Suprapubic skin (tissue), 4 donors: ENCODE data around the gene CRIP2. TPM values are rescaled to one million over a fixed set of nuclear protein-coding genes. Genes with fewer than 3 reads are reported as not detected.
A peak's percentile ranks its signal among the peaks of the same experiment; 100 is the strongest.

ENCODE experiments used
- DNase-seq, 2 donors: peaks; one replicate each; pipeline ENCODE4 v3.0.0-alpha.2; 2019; ENCODE audit warnings: low spot score in 2 of 2
- H3K27ac ChIP-seq: fragments of 200-600 bp; sonication (generic); one replicate; pipeline ENCODE4 v1.5.1; 2019
- H3K27me3 ChIP-seq: fragments of 200-600 bp; sonication (generic); one replicate; pipeline ENCODE4 v1.5.1; 2019
- H3K36me3 ChIP-seq: fragments of 200-600 bp; sonication (generic); one replicate; pipeline ENCODE4 v1.5.1; 2019
- H3K4me1 ChIP-seq: fragments of 200-600 bp; sonication (generic); one replicate; pipeline ENCODE4 v1.5.1; 2019
- H3K4me3 ChIP-seq: fragments of 200-600 bp; sonication (generic); one replicate; pipeline ENCODE4 v1.5.1; 2019; ENCODE audit warnings: mild to moderate bottlenecking
- H3K9me3 ChIP-seq: fragments of 200-600 bp; sonication (generic); one replicate; pipeline ENCODE4 v1.5.1; 2019
- EP300 ChIP-seq: sonication (generic); formaldehyde crosslinking; IDR thresholded peaks from one replicate; pipeline ENCODE4 v1.6.1; 2017; ENCODE audit warnings: antibody characterized with exemption
- POLR2A ChIP-seq, 2 donors: fragments of 450-650 bp; IDR thresholded peaks; one replicate each; pipeline ENCODE4 v1.6.1; 2017; ENCODE audit warnings: antibody characterized with exemption in 2 of 2, mild to moderate bottlenecking in 2 of 2, moderate library complexity in 2 of 2
- POLR2AphosphoS5 ChIP-seq, 3 donors: sonication (generic); formaldehyde crosslinking; IDR thresholded peaks; one replicate each; pipeline ENCODE4 v1.6.1; 2017; ENCODE audit warnings: antibody characterized with exemption in 3 of 3
- WGBS: methylation state at CpG from one replicate; pipeline ENCODE4 v1.1.5; 2018; 5-methylcytosine and 5-hydroxymethylcytosine counted together
- total RNA-seq, 4 donors: library from RNA; depleted of rRNA; stranded (reverse); fragments of >200 nt; gene quantifications; one replicate each; pipeline ENCODE4 v1.1.0, GENCODE V29; 2016
- TF ChIP-seq, protein P1 (sequence below), 2 donors: fragments of 200-600 bp in 1 of 2; fragments of 450-650 bp in 1 of 2; sonication (generic) in 1 of 2; IDR thresholded peaks; one replicate each; pipeline ENCODE4 v1.5.1; 2016 to 2019; ENCODE audit warnings: antibody characterized with exemption in 2 of 2, mild to moderate bottlenecking in 1 of 2, moderate library complexity in 1 of 2

The CRIP2 gene
- total RNA-seq, 4 donors from 2014 or later: 70.7 to 140 (median 104) TPM

- peak overlapping the region; percentile 82 for H3K4me3 ChIP-seq
- H3K27me3 ChIP-seq: no peaks in the 10 kb centered on the region
- H3K27ac ChIP-seq: peak overlapping the region; percentile 90
- no CpG with 5 or more reads among the region's 33 CpGs for WGBS
- H3K36me3 ChIP-seq: peaks cover 5% of the 10 kb centered on the region
- no peak for DNase-seq
- no peaks in the 10 kb centered on the region for H3K9me3 ChIP-seq
- TF ChIP-seq POLR2AphosphoS5 (IDR thresholded peaks at IDR 0.05) (no peak), EP300 (no peak), POLR2A (IDR thresholded peaks at IDR 0.05) (no peak)
- TF ChIP-seq, protein P1, sequence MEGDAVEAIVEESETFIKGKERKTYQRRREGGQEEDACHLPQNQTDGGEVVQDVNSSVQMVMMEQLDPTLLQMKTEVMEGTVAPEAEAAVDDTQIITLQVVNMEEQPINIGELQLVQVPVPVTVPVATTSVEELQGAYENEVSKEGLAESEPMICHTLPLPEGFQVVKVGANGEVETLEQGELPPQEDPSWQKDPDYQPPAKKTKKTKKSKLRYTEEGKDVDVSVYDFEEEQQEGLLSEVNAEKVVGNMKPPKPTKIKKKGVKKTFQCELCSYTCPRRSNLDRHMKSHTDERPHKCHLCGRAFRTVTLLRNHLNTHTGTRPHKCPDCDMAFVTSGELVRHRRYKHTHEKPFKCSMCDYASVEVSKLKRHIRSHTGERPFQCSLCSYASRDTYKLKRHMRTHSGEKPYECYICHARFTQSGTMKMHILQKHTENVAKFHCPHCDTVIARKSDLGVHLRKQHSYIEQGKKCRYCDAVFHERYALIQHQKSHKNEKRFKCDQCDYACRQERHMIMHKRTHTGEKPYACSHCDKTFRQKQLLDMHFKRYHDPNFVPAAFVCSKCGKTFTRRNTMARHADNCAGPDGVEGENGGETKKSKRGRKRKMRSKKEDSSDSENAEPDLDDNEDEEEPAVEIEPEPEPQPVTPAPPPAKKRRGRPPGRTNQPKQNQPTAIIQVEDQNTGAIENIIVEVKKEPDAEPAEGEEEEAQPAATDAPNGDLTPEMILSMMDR (IDR thresholded peaks at IDR 0.05): no peak
- H3K4me1 ChIP-seq: peaks cover 69% of the 10 kb centered on the region
Observed at GRCh38 chr14:105490267-105490571, 15.6 kb downstream of the CRIP2 start.

DNA sequence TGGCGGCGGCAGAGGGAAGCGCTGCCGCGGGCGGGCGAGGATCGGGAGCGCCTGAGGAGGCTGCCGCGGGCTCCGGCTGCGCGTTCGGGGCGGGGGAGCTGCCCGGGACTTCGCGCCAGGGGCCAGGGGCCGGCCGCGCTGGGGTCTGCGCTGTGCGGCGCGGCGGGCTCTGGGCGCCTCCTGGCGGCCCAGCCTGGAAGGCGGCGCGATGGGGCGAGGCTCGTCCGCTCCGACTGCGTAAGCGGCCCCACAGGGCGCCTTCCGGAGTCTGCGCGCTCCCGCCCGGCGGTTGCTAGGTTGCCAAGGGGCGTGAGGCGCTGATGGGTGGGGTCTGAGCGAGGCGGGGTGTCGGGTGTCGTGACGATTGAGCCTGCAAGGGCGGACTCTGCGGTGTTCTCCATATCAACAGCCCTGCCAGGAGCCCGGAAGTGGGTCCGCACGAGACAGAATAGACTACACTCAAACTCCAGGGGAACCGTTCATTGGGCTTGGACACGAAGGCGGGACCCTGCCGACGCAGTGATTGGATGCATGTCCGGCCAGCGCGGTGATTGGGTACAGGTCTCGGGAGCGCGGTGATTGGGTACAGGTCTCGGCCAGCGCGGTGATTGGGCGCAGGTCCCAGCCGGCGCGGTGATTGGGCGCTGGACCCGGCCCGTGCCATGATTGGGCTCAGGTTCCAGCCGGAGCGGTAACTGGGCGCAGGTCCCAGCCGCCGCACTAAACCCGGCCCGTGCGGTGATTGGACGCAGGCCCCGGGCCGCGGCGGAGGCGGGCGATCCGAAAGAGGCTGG is 16.1 kb downstream of the CRIP2 start, which contains the start of gene TEDC1:
Gene TEDC1 (plus strand): TSS at position 675 of the 794 bp plus-strand sequence. CDS start 130 bp downstream, outside the sequence.
- H3K4me3 ChIP-seq: peak within 1 kb of the TSS; percentile 82
- WGBS: 0% methylated on average over 28 of the region's 94 CpGs
- H3K4me1 ChIP-seq: peaks cover 68% of the 10 kb centered on the region
- DNase-seq: peak; percentile 100
- H3K27ac ChIP-seq: peak within 1 kb of the TSS; percentile 90
- H3K9me3 ChIP-seq: no peaks in the 10 kb centered on the region
- no peaks in the 10 kb centered on the region for H3K27me3 ChIP-seq
- TF ChIP-seq, protein P1 (IDR thresholded peaks at IDR 0.05): peak; percentile 85 to 97
- TF ChIP-seq EP300: no peak
- peak in 1 of 3 donors; percentile 89 for TF ChIP-seq POLR2AphosphoS5 (IDR thresholded peaks at IDR 0.05)
- TF ChIP-seq POLR2A (IDR thresholded peaks at IDR 0.05): peak; percentile 41 to 51
- H3K36me3 ChIP-seq: peaks cover 5% of the 10 kb centered on the region

DNA sequence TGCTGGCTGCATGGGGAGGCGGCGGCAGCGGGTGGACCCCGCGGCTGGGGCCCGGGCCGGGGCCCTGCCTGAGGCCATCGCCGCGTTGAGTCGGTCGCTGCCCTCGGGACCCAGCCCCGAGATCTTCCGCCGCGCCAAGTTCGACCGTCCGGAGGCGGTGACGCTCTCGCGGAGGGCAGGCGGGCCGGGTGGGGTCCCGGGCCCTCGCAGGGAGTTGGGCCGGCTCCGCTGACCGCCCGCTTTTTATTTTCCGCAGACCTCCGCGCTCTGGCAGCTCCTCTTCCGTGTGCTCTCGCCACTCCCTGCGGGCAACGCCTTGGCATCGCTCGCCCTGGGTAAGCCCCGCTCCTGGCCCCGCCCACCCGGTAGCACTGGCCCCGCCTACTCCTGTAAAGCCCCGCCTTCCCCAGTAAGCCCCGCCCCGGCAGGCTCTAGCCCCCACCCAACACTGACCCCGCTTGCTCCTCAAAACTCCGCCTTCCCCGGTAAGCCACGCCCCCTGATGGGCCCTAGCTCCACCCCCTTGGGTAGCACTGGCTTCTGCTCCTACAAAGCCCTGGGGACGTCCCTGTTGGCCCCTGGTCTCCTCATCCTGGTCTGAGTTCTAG is 16.8 kb downstream of the CRIP2 start:
- 0% methylated on average over 2 of the region's 53 CpGs for WGBS
- Histone ChIP-seq H3K9me3 (no peaks in the 10 kb centered on the region), H3K4me1 (peaks cover 68% of the 10 kb centered on the region), H3K27ac (peak overlapping the region; percentile 90), H3K27me3 (no peaks in the 10 kb centered on the region), H3K4me3 (peak overlapping the region; percentile 82), H3K36me3 (peaks cover 5% of the 10 kb centered on the region)
- peak in 1 of 2 donors; percentile 95 for DNase-seq
- TF ChIP-seq EP300 (no peak), POLR2AphosphoS5 (IDR thresholded peaks at IDR 0.05) (no peak), POLR2A (IDR thresholded peaks at IDR 0.05) (peak in 1 of 2 donors; percentile 1)

DNA sequence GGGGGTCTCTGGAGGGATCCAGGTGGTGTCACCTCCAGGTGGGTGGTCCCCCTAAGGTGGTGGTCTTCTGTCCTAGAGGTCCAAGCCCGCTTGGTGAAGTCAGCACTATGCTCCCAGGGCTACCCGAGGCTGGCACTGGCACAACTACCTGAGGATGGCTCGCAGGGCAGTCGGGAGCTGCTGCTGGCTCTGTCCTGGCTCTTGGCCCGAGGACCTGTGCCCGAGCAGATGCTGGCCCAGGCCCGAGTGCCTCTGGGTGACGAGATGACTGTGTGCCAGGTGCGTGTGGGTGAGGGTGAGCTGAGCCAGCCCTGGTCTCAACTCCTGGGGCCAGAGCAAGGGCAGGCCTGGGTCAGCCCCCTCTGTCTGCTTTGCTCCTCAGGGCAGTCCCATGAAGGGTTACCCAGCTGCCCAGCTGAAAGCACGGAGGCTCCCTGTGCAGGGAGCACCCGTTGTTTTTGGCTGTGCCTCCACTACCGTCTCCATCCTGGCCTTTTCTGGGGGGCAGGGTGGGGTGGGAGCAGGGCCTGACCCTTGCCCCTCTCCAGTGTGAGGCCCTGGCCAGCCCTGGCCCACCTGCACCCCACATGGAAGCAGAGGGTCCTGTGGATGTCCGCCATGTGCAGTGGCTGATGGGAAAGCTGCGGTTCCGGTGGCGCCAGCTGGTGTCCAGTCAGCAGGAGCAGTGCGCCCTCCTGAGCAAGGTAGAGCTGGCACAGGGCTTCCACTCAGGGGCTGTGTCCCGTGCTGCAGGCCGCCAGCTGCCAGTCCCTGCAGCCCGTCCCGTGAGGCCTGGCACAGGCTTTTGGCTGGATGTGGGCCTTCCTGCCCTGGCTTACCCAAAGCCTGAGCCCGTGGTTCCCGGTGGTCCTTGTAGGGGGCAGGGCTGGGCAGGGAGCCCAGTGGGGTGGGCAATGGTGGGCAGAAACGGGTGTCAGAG is 17.7 kb downstream of the CRIP2 start:
- H3K9me3 ChIP-seq: no peaks in the 10 kb centered on the region
- peaks cover 5% of the 10 kb centered on the region for H3K36me3 ChIP-seq
- TF ChIP-seq POLR2AphosphoS5 (IDR thresholded peaks at IDR 0.05): no peak
- TF ChIP-seq, protein P1 (IDR thresholded peaks at IDR 0.05): no peak
- no peak for TF ChIP-seq POLR2A (IDR thresholded peaks at IDR 0.05)
- no peak for TF ChIP-seq EP300
- peak overlapping the region; percentile 82 for H3K4me3 ChIP-seq
- H3K27me3 ChIP-seq: no peaks in the 10 kb centered on the region
- peak overlapping the region; percentile 7 for H3K27ac ChIP-seq
- WGBS: 77% methylated on average over 7 of the region's 24 CpGs
- peak in 1 of 2 donors; percentile 85 for DNase-seq
- H3K4me1 ChIP-seq: peaks cover 61% of the 10 kb centered on the region

GRCh38 chr14:105492971-105493871 is 18.6 kb downstream of the CRIP2 start:
- no peaks in the 10 kb centered on the region for H3K9me3 ChIP-seq
- 93% methylated on average over 9 of the region's 20 CpGs for WGBS
- TF ChIP-seq EP300 (no peak), POLR2AphosphoS5 (IDR thresholded peaks at IDR 0.05) (no peak), POLR2A (IDR thresholded peaks at IDR 0.05) (no peak)
- TF ChIP-seq, protein P1 (IDR thresholded peaks at IDR 0.05): no peak
- H3K27me3 ChIP-seq: no peaks in the 10 kb centered on the region
- no peak overlapping the region for H3K4me3 ChIP-seq
- H3K4me1 ChIP-seq: peaks cover 52% of the 10 kb centered on the region
- H3K36me3 ChIP-seq: peaks cover 5% of the 10 kb centered on the region
- no peak overlapping the region for H3K27ac ChIP-seq
- peak in 1 of 2 donors; percentile 74 for DNase-seq
